H9 (cell line): ENCODE data around the gene WWC2. TPM values are rescaled to one million over a fixed set of nuclear protein-coding genes. Genes with fewer than 3 reads are reported as not detected.

Experiments
- DNase-seq: peaks from one replicate; pipeline ENCODE4 v3.0.0-alpha.2; 2017
- H2AFZ ChIP-seq: one replicate; pipeline ENCODE4 v1.6.1; 2013; ENCODE audit warnings: mild to moderate bottlenecking, low read length, control low read depth, moderate library complexity
- H2AK5ac ChIP-seq: 2 replicates; pipeline ENCODE4 v1.6.1; 2013; ENCODE audit warnings: low read length, control low read depth, mixed read lengths; ENCODE audit not compliant: insufficient read length
- H2BK120ac ChIP-seq: one replicate; pipeline ENCODE4 v1.6.1; 2013; ENCODE audit warnings: low read depth, mild to moderate bottlenecking, low read length, control low read depth, inconsistent platforms; ENCODE audit not compliant: poor library complexity, severe bottlenecking
- H2BK12ac ChIP-seq: 2 replicates; pipeline ENCODE4 v1.6.1; 2013; ENCODE audit warnings: low read length, control low read depth, mixed read lengths, low read depth; ENCODE audit not compliant: insufficient read length
- H2BK15ac ChIP-seq: 2 replicates; pipeline ENCODE4 v1.6.1; 2013; ENCODE audit warnings: low read depth, low read length, control low read depth
- H2BK20ac ChIP-seq: one replicate; pipeline ENCODE4 v1.6.1; 2013; ENCODE audit warnings: low read depth, mild to moderate bottlenecking, low read length, control low read depth, inconsistent platforms; ENCODE audit not compliant: poor library complexity, severe bottlenecking
- H2BK5ac ChIP-seq: 2 replicates; pipeline ENCODE4 v1.6.1; 2013; ENCODE audit warnings: low read length, control low read depth, mixed read lengths; ENCODE audit not compliant: insufficient read length
- H3K14ac ChIP-seq: 2 replicates; pipeline ENCODE4 v1.6.1; 2013; ENCODE audit warnings: low read length, control low read depth; ENCODE audit not compliant: insufficient read depth
- H3K18ac ChIP-seq: 2 replicates; pipeline ENCODE4 v1.6.1; 2013; ENCODE audit warnings: low read depth, mild to moderate bottlenecking, mixed read lengths, low read length, control low read depth; ENCODE audit not compliant: insufficient read length
- H3K23ac ChIP-seq: 2 replicates; pipeline ENCODE4 v1.6.1; 2013; ENCODE audit warnings: low read length, control low read depth, mixed read lengths, low read depth; ENCODE audit not compliant: insufficient read length
- H3K23me2 ChIP-seq: 2 replicates; pipeline ENCODE4 v1.6.1; 2013; ENCODE audit warnings: low read depth, mild to moderate bottlenecking, mixed read lengths, low read length, control low read depth; ENCODE audit not compliant: insufficient read length, poor library complexity, severe bottlenecking
- H3K27ac ChIP-seq: 2 replicates; pipeline ENCODE4 v1.5.1; 2013; ENCODE audit warnings: low read length, control low read depth, mixed read lengths, low read depth; ENCODE audit not compliant: insufficient read length
- H3K27me3 ChIP-seq: 2 replicates; pipeline ENCODE4 v1.6.1; 2013; ENCODE audit warnings: low read length, control low read depth, inconsistent platforms; ENCODE audit not compliant: insufficient read depth
- H3K4ac ChIP-seq: 2 replicates; pipeline ENCODE4 v1.6.1; 2013; ENCODE audit warnings: low read depth, mild to moderate bottlenecking, control low read depth, inconsistent platforms, low read length, moderate library complexity
- H3K4me1 ChIP-seq: 2 replicates; pipeline ENCODE4 v1.6.1; 2013; ENCODE audit warnings: low read length, control low read depth, inconsistent platforms; ENCODE audit not compliant: insufficient read depth
- H3K4me2 ChIP-seq: 2 replicates; pipeline ENCODE4 v1.6.1; 2013; ENCODE audit warnings: low read length, control low read depth, mixed read lengths; ENCODE audit not compliant: insufficient read length, insufficient read depth
- H3K56ac ChIP-seq: 2 replicates; pipeline ENCODE4 v1.6.1; 2013; ENCODE audit warnings: low read depth, mild to moderate bottlenecking, mixed read lengths, low read length, control low read depth; ENCODE audit not compliant: insufficient read length
- H3K79me1 ChIP-seq: 2 replicates; pipeline ENCODE4 v1.6.1; 2013; ENCODE audit warnings: low read depth, mild to moderate bottlenecking, moderate library complexity, low read length, control low read depth, inconsistent platforms; ENCODE audit not compliant: insufficient read depth, poor library complexity, severe bottlenecking
- H3K79me2 ChIP-seq: 2 replicates; pipeline ENCODE4 v1.6.1; 2013; ENCODE audit warnings: low read length, control low read depth, inconsistent platforms; ENCODE audit not compliant: insufficient read depth
- H3K9ac ChIP-seq: 2 replicates; pipeline ENCODE4 v1.6.1; 2013; ENCODE audit warnings: low read length, control low read depth, mixed read lengths; ENCODE audit not compliant: insufficient read length; ENCODE audit errors: extremely low read depth
- H3K9me3 ChIP-seq: one replicate; pipeline ENCODE4 v1.6.1; 2013; ENCODE audit warnings: low read depth, low read length, inconsistent platforms; ENCODE audit not compliant: control insufficient read depth
- H3T11ph ChIP-seq: one replicate; pipeline ENCODE4 v1.6.1; 2013; ENCODE audit warnings: mild to moderate bottlenecking, low read length, control low read depth, inconsistent platforms
- H4K20me1 ChIP-seq: one replicate; pipeline ENCODE4 v1.6.1; 2013; ENCODE audit not compliant: control insufficient read depth, insufficient read length, insufficient read depth
- H4K5ac ChIP-seq: 2 replicates; pipeline ENCODE4 v1.6.1; 2013; ENCODE audit warnings: low read depth, mild to moderate bottlenecking, mixed read lengths, low read length, control low read depth; ENCODE audit not compliant: insufficient read length
- H4K8ac ChIP-seq: replicated peaks from 2 replicates; pipeline ENCODE4 v1.6.1; 2013; ENCODE audit warnings: low read length, control low read depth, mixed read lengths, low read depth; ENCODE audit not compliant: insufficient read length
- H4K91ac ChIP-seq: 2 replicates; pipeline ENCODE4 v1.6.1; 2013; ENCODE audit warnings: low read depth, mild to moderate bottlenecking, moderate library complexity, mixed read lengths, low read length, control low read depth; ENCODE audit not compliant: insufficient read length
- H3K27ac Mint-ChIP-seq, 3 experiments: 2 replicates in 2 of 3; 3 replicates in 1 of 3; pipeline ENCODE4 v1.8.0; 2020 to 2021; ENCODE audit warnings: mixed read lengths in 3 of 3, mild to moderate bottlenecking in 1 of 3, moderate library complexity in 1 of 3
- H3K27me3 Mint-ChIP-seq: 2 replicates; pipeline ENCODE4 v1.8.0; 2021; ENCODE audit warnings: low read depth, mild to moderate bottlenecking, moderate library complexity, mixed read lengths
- H3K36me3 Mint-ChIP-seq, 3 experiments: 2 replicates in 2 of 3; 3 replicates in 1 of 3; pipeline ENCODE4 v1.8.0; 2020 to 2021; ENCODE audit warnings: low read depth in 3 of 3, mixed read lengths in 3 of 3; ENCODE audit not compliant: insufficient read depth in 1 of 3
- H3K4me1 Mint-ChIP-seq, 2 experiments: 2 replicates each; pipeline ENCODE4 v1.8.0; 2020; ENCODE audit warnings: mixed read lengths in 2 of 2
- H3K4me3 Mint-ChIP-seq, 2 experiments: 2 replicates in 1 of 2; 3 replicates in 1 of 2; pipeline ENCODE4 v1.8.0; 2020 to 2021; ENCODE audit warnings: mild to moderate bottlenecking in 2 of 2, mixed read lengths in 2 of 2, moderate library complexity in 1 of 2
- H3K9me3 Mint-ChIP-seq, 2 experiments: 2 replicates in 1 of 2; 3 replicates in 1 of 2; pipeline ENCODE4 v1.8.0; 2020; ENCODE audit warnings: mild to moderate bottlenecking in 2 of 2, mixed read lengths in 2 of 2, moderate library complexity in 1 of 2
- CTCF ChIP-seq: fragments of 200-600 bp; sonication (generic); conservative IDR thresholded peaks from 3 replicates; pipeline ENCODE4 v1.8.0; 2021; ENCODE audit warnings: antibody characterized with exemption, mild to moderate bottlenecking
- WGBS: extraction: QIAGEN DNeasy Blood & Tissue Kit; methylation state at CpG from one replicate; pipeline ENCODE4 v1.1.7; 2013; ENCODE audit warnings: missing lambda C conversion rate, low lambda C conversion rate, mixed read lengths; ENCODE audit not compliant: insufficient read length; ENCODE audit errors: extremely low coverage; 5-methylcytosine and 5-hydroxymethylcytosine counted together
- total RNA-seq: library from RNA; stranded (reverse); gene quantifications from 2 replicates; pipeline ENCODE4 v1.2.1, GENCODE V29; 2021

The WWC2 gene
- total RNA-seq, 1 experiment from 2014 or later = 106 TPM

- Histone ChIP-seq H3K9ac (no peak overlapping the region), H2BK20ac (no peak overlapping the region), H3K4ac (no peak overlapping the region), H3K56ac (no peak overlapping the region), H3K4me2 (no peak overlapping the region), H3T11ph (no peak overlapping the region), H2BK120ac (no peak overlapping the region), H3K9me3 (no peaks in the 10 kb centered on the region), H3K23ac (no peak overlapping the region), H3K27me3 (no peaks in the 10 kb centered on the region), H3K23me2 (no peaks in the 10 kb centered on the region), H2AK5ac (no peak overlapping the region), H4K91ac (no peak overlapping the region), H4K20me1 (no peaks in the 10 kb centered on the region), H3K4me1 (peaks cover 9% of the 10 kb centered on the region), H3K79me2 (peaks cover 45% of the 10 kb centered on the region), H2BK5ac (no peak overlapping the region), H3K18ac (no peak overlapping the region), H4K5ac (no peak overlapping the region), H3K14ac (no peak overlapping the region), H2BK15ac (no peak overlapping the region), H2AFZ (no peak overlapping the region), H3K27ac (no peak overlapping the region), H3K79me1 (peaks cover 5% of the 10 kb centered on the region), H2BK12ac (no peak overlapping the region), H4K8ac (no peak overlapping the region)
- H3K4me1 Mint-ChIP-seq = peaks cover 37 to 40% of the 10 kb centered on the region in 2 experiments
- no CpG with 5 or more reads among the region's 2 CpGs for WGBS
- no peaks in the 10 kb centered on the region for H3K27me3 Mint-ChIP-seq
- H3K9me3 Mint-ChIP-seq = peaks cover 0 to 3% of the 10 kb centered on the region in 2 experiments; a peak in 1 of 5 replicates
- no peak for DNase-seq
- TF ChIP-seq CTCF = no peak
- peak overlapping the region in 2 of 3 experiments; percentile 4 to 32; a peak in 2 of 7 replicates for H3K27ac Mint-ChIP-seq
- H3K4me3 Mint-ChIP-seq = no peak overlapping the region
- H3K36me3 Mint-ChIP-seq = peaks cover 0 to 4% (median 0%) of the 10 kb centered on the region in 3 experiments; a peak in 1 of 7 replicates
Observed at GRCh38 chr4:183129675-183130074, 30.6 kb downstream of the WWC2 start.
